NCI-H128 (cell line): Measurements from ENCODE around the gene COX17.

Experiments used
- DNase-seq: peaks from one replicate; lab custom pipeline; 2025; ENCODE audit not compliant: unreplicated experiment; lab: John Stamatoyannopoulos, UW

The COX17 gene

DNA sequence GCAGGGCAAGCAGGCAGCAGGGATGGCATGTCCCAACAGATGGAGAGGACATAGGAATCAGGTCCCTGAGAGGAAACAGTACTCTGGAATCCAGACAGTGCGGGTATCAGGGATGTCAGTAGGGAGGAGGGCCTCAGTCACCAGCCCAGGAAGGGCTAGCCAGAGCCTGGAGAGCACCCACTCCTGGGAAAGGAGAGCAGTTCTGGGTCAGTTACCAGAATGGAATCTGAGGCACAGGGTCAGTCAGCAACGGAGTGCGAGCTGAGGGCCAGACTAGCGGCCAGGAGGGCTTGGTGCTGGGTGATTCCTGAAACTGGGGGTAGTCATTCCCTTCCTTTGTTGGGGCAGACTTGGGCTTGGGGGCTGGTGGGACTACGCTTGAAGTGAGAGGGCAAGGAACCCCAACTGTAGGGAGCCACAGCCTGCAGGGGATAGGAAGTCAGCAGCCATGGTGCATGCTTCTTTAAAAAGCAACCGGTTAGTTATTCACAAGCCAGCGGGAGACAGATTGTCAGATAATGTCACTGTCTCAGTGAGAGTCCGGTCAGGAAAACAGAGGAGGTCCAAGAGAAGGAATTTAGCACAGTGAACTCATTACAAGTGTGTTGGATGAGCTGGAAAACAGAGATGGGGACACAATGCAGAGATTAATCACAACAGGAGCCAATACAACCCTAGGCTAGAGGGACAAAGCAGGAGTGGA is 51.6 kb downstream of the COX17 start:
- DNase-seq, result no peak

DNA sequence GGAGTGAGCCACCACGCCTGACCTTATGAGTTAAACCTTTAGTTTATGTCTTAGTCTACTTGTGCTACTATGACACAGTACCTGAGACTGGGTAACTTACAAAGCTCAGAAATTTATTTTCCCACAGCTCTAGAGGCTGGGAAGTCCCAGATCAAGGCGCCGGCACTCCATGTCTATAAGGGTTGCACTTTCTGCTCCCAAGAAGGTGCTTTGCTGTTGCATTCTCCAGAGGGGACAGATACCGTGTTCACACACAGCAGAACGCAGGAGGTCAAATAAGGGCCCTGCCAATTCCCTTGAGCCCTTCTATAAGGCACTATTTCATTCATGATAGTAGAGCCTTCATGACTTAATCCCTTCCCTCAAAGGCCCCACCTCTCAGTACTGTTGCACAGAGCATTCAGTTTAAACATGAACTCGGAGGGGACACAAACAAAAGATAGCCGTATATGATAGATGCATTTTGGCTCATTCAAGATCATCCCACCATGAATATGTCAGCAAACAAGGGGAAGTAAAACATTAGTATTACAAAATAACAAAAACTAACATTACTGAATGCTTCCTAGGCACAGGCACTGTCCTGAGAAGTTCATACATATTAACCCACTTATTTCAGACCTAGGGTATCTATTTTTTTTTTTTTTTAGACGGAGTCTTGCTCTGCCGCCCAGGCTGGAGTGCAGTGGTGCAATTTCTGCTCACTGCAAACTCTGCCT is 53.0 kb downstream of the COX17 start:
- DNase-seq, result no peak

DNA sequence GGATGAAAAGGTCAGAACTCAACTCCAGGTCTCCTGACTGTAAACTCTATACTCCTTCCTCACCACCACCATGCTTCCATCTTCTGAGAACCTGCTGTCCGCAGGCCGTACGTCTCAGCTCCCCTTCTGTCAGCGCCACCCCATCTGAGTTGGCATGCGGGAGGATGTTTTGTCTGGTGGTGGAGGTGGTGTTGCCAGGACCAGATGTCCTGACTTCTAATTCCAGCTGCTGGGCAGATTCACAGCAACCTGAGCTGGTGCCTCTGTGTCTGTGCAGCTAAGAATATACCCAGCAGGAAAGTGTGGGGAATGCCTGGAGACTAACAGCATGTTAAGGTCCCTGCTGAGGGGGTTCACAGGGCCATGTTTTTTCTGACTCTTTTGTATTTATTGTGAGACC is 56.3 kb downstream of the COX17 start:
- no peak for DNase-seq
